K562 (cell line): Measurements from ENCODE around the gene SPATS2L. TPM values are rescaled to one million over a fixed set of nuclear protein-coding genes. Genes with fewer than 3 reads are reported as not detected.
A peak's percentile ranks its signal among the peaks of the same experiment; 100 is the strongest.

Experiments used
- ARHGAP35 ChIP-seq: fragments of 450-650 bp; IDR thresholded peaks from 2 replicates; pipeline ENCODE4 v1.6.1; 2018; ENCODE audit not compliant: partially characterized antibody
- ARID2 ChIP-seq: fragments of 450-650 bp; IDR thresholded peaks from 2 replicates; pipeline ENCODE4 v1.6.1; 2017; ENCODE audit warnings: antibody characterized with exemption, mild to moderate bottlenecking
- ATF1 ChIP-seq, 2 experiments: fragments of 450-650 bp in 1 of 2; IDR thresholded peaks; 2 replicates each; pipeline ENCODE4 v1.6.1; 2016; ENCODE audit warnings: missing compliant biosample characterization in 1 of 2, missing genetic modification characterization in 1 of 2
- CBX3 ChIP-seq, 2 experiments: IDR thresholded peaks; 1 replicate in 1 of 2; 2 replicates in 1 of 2; pipeline ENCODE4 v1.6.1; 2012; ENCODE audit warnings: inconsistent platforms in 2 of 2, low read length in 2 of 2, borderline replicate concordance in 1 of 2, control low read depth in 1 of 2
- E2F3 ChIP-seq: fragments of 250-450 bp; sonication (Bioruptor Pico); IDR thresholded peaks from 2 replicates; pipeline ENCODE4 v1.4.0; 2020; ENCODE audit warnings: mild to moderate bottlenecking
- ETV1 ChIP-seq: fragments of 450-650 bp; conservative IDR thresholded peaks from 2 replicates; pipeline ENCODE4 v1.6.1; 2016; ENCODE audit warnings: missing genetic modification characterization, control low read depth, low read depth, missing compliant biosample characterization
- HOXB6 ChIP-seq: fragments of 250-450 bp; sonication (Bioruptor Pico); IDR thresholded peaks from 2 replicates; pipeline ENCODE4 v1.5.1; 2022; ENCODE audit warnings: mild to moderate bottlenecking, borderline replicate concordance
- RBM34 ChIP-seq: fragments of 200-400 bp; formaldehyde crosslinking; IDR thresholded peaks from 2 replicates; pipeline ENCODE4 v1.6.1; 2018; ENCODE audit warnings: low read length, borderline replicate concordance; ENCODE audit not compliant: insufficient read depth
- RFX1 ChIP-seq: fragments of 450-650 bp; IDR thresholded peaks from 2 replicates; pipeline ENCODE4 v1.6.1; 2016; ENCODE audit warnings: mild to moderate bottlenecking, moderate library complexity
- RFX7 ChIP-seq: fragments of 250-450 bp; sonication (Bioruptor Pico); IDR thresholded peaks from 2 replicates; pipeline ENCODE4 v1.5.1; 2021; ENCODE audit warnings: mild to moderate bottlenecking
- SAFB ChIP-seq: fragments of 200-400 bp; formaldehyde crosslinking; IDR thresholded peaks from 2 replicates; pipeline ENCODE4 v1.6.1; 2017; ENCODE audit warnings: low read depth, low read length, borderline replicate concordance
- SIX5 ChIP-seq, 2 experiments: IDR thresholded peaks; 2 replicates each; pipeline ENCODE4 v1.6.1; 2011; ENCODE audit warnings: low read length in 2 of 2, borderline replicate concordance in 1 of 2, low read depth in 1 of 2, mild to moderate bottlenecking in 1 of 2, moderate library complexity in 1 of 2; ENCODE audit not compliant: insufficient read depth in 1 of 2
- ZNF124 ChIP-seq: sonication (generic); formaldehyde crosslinking; IDR thresholded peaks from 2 replicates; pipeline ENCODE4 v1.8.1; 2022; ENCODE audit warnings: missing genetic modification reagents
- polyA plus RNA-seq, 8 experiments: library from polyadenylated mRNA; depleted of rRNA in 4 of 8; stranded (reverse) in 5 of 8; unstranded in 3 of 8; fragments of >200 nt; fragmentation: Nextera tagmentation in 2 of 8; fragmentation: Illumina TruSeq in 1 of 8; extraction: Ambion mirVana in 2 of 8; extraction: Trizol in 1 of 8; gene quantifications; 2 replicates each; pipeline versions ENCODE4 v1.2.1 to v1.2.3, GENCODE V29; 2011 to 2014; ENCODE audit warnings: inconsistent platforms in 1 of 8, missing spikeins in 1 of 8
- total RNA-seq, 7 experiments: library from RNA; depleted of rRNA in 6 of 7; stranded (reverse); fragments of >200 nt in 6 of 7; fragmentation: Illumina TruSeq in 2 of 7; extraction: Trizol in 2 of 7; gene quantifications; 2 replicates each; pipeline versions ENCODE4 v1.2.1 to v1.2.3, GENCODE V29; 2011 to 2021; ENCODE audit warnings: low replicate concordance in 1 of 7
- TF ChIP-seq, protein P1 (sequence below), 2 experiments: fragments of 450-650 bp in 1 of 2; IDR thresholded peaks; 2 replicates each; pipeline ENCODE4 v1.6.1; 2011 to 2017; ENCODE audit warnings: low read depth in 2 of 2, antibody characterized with exemption in 1 of 2, borderline replicate concordance in 1 of 2, low read length in 1 of 2, mild to moderate bottlenecking in 1 of 2, mixed read lengths in 1 of 2; ENCODE audit not compliant: control insufficient read depth in 1 of 2
- TF ChIP-seq, protein P2 (sequence below): sonication (generic); formaldehyde crosslinking; IDR thresholded peaks from 2 replicates; pipeline ENCODE4 v1.8.1; 2022; ENCODE audit warnings: missing genetic modification reagents
- TF ChIP-seq, protein P3 (sequence below), 2 experiments: fragments of 450-650 bp in 1 of 2; sonication (generic) in 1 of 2; formaldehyde crosslinking in 1 of 2; IDR thresholded peaks in 1 of 2; conservative IDR thresholded peaks in 1 of 2; 2 replicates each; pipeline versions ENCODE4 v1.6.1 to v1.8.1; 2016 to 2023; ENCODE audit warnings: mild to moderate bottlenecking in 2 of 2, moderate library complexity in 2 of 2, inconsistent platforms in 1 of 2, missing genetic modification reagents in 1 of 2
- TF ChIP-seq, protein P4 (sequence below): fragments of 450-650 bp; formaldehyde crosslinking; IDR thresholded peaks from 2 replicates; pipeline ENCODE4 v1.4.0; 2020; ENCODE audit warnings: mild to moderate bottlenecking, moderate library complexity
- TF ChIP-seq, protein P5 (sequence below): fragments of 200-800 bp; sonication (Bioruptor generic); IDR thresholded peaks from 2 replicates; pipeline ENCODE4 v1.6.1; 2017; ENCODE audit warnings: missing genetic modification characterization, missing compliant biosample characterization

Gene SPATS2L
- total and polyA plus RNA-seq, 9 of the 15 experiments (the other 6 are each of a cell fraction or from before 2014, with no cell fraction given) = 11.3 to 41.5 (median 24.9) TPM

DNA sequence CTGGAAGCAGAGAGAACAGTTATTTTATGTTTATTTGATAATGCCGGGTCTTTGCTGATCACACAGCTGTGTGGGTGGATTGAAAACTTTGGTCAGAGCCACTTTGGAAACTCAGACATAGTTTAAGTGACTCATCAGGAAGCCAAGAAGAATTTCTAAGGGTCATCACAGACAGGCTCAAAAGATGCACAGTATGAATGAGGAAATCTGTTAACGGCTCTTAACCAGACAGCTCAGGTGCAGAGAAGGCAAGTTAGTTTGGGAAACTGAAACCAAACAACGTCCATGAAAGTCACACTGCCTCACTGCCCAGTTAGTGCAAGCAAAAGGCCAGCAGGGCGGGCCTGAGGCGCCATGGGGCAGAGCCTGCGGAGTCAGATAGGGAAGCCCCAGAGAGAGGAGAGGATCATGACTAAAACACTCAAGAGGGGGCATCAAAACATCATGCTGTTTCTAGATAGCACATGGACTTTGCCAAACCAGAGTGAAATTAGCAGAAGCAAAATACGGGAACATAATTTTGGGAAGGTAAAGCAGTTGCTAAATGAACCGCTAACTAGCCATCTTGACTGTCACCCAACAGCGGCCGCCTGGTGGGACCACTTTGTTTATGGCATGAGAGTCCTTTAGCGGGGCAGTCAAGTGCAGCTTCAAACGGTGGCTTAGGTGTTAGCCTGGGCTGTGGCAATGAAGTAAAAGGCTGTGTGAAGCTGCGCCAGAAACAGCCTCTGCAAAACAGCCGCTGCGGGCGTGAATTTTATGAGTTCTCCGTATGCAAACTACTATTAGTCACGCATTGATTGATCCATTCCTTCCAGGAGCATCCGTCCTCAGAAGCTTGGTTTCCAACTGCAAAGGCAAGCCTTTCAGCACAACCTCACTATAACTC, 102.2 kb downstream of the SPATS2L start (continued):
- TF ChIP-seq RFX1 (no peak), SIX5 (IDR thresholded peaks at IDR 0.05; ENCODE audit: borderline replicate concordance in 1 of 2, insufficient read depth in 1 of 2, low read depth in 1 of 2, low read length in 2 of 2) (no peak), RBM34 (no peak), E2F3 (CRISPR knock-in tag) (no peak), ARID2 (no peak), SAFB (no peak), RFX7 (CRISPR knock-in tag) (no peak), ZNF124 (CRISPR knock-in tag) (no peak), ARHGAP35 (no peak), ATF1 (CRISPR knock-in tag; IDR thresholded peaks at IDR 0.05) (no peak), ATF1 (tag; IDR thresholded peaks at IDR 0.05) (0 out of 2 replicates have a peak, but pooled peaks have one; percentile 9), ETV1 (no peak), CBX3 (IDR thresholded peaks at IDR 0.05; ENCODE audit: borderline replicate concordance in 1 of 2, low read length in 2 of 2) (no peak), HOXB6 (no peak)
- TF ChIP-seq, protein P1, sequence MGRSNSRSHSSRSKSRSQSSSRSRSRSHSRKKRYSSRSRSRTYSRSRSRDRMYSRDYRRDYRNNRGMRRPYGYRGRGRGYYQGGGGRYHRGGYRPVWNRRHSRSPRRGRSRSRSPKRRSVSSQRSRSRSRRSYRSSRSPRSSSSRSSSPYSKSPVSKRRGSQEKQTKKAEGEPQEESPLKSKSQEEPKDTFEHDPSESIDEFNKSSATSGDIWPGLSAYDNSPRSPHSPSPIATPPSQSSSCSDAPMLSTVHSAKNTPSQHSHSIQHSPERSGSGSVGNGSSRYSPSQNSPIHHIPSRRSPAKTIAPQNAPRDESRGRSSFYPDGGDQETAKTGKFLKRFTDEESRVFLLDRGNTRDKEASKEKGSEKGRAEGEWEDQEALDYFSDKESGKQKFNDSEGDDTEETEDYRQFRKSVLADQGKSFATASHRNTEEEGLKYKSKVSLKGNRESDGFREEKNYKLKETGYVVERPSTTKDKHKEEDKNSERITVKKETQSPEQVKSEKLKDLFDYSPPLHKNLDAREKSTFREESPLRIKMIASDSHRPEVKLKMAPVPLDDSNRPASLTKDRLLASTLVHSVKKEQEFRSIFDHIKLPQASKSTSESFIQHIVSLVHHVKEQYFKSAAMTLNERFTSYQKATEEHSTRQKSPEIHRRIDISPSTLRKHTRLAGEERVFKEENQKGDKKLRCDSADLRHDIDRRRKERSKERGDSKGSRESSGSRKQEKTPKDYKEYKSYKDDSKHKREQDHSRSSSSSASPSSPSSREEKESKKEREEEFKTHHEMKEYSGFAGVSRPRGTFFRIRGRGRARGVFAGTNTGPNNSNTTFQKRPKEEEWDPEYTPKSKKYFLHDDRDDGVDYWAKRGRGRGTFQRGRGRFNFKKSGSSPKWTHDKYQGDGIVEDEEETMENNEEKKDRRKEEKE (IDR thresholded peaks at IDR 0.05; ENCODE audit: borderline replicate concordance in 1 of 2, control insufficient read depth in 1 of 2, low read depth in 2 of 2, low read length in 1 of 2) = no peak
- TF ChIP-seq, protein P2, sequence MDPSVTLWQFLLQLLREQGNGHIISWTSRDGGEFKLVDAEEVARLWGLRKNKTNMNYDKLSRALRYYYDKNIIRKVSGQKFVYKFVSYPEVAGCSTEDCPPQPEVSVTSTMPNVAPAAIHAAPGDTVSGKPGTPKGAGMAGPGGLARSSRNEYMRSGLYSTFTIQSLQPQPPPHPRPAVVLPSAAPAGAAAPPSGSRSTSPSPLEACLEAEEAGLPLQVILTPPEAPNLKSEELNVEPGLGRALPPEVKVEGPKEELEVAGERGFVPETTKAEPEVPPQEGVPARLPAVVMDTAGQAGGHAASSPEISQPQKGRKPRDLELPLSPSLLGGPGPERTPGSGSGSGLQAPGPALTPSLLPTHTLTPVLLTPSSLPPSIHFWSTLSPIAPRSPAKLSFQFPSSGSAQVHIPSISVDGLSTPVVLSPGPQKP (CRISPR knock-in tag) = no peak
- TF ChIP-seq, protein P3, sequence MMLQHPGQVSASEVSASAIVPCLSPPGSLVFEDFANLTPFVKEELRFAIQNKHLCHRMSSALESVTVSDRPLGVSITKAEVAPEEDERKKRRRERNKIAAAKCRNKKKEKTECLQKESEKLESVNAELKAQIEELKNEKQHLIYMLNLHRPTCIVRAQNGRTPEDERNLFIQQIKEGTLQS (IDR thresholded peaks at IDR 0.05) = peak; percentile 73
- TF ChIP-seq, protein P3 (CRISPR knock-in tag; conservative IDR thresholded peaks at IDR 0.05) = no peak
- TF ChIP-seq, protein P4, sequence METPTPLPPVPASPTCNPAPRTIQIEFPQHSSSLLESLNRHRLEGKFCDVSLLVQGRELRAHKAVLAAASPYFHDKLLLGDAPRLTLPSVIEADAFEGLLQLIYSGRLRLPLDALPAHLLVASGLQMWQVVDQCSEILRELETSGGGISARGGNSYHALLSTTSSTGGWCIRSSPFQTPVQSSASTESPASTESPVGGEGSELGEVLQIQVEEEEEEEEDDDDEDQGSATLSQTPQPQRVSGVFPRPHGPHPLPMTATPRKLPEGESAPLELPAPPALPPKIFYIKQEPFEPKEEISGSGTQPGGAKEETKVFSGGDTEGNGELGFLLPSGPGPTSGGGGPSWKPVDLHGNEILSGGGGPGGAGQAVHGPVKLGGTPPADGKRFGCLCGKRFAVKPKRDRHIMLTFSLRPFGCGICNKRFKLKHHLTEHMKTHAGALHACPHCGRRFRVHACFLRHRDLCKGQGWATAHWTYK = no peak
- TF ChIP-seq, protein P5, sequence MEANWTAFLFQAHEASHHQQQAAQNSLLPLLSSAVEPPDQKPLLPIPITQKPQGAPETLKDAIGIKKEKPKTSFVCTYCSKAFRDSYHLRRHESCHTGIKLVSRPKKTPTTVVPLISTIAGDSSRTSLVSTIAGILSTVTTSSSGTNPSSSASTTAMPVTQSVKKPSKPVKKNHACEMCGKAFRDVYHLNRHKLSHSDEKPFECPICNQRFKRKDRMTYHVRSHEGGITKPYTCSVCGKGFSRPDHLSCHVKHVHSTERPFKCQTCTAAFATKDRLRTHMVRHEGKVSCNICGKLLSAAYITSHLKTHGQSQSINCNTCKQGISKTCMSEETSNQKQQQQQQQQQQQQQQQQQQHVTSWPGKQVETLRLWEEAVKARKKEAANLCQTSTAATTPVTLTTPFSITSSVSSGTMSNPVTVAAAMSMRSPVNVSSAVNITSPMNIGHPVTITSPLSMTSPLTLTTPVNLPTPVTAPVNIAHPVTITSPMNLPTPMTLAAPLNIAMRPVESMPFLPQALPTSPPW = no peak
